Measurements from ENCODE around the gene RALGPS2.

Gene RALGPS2

DNA sequence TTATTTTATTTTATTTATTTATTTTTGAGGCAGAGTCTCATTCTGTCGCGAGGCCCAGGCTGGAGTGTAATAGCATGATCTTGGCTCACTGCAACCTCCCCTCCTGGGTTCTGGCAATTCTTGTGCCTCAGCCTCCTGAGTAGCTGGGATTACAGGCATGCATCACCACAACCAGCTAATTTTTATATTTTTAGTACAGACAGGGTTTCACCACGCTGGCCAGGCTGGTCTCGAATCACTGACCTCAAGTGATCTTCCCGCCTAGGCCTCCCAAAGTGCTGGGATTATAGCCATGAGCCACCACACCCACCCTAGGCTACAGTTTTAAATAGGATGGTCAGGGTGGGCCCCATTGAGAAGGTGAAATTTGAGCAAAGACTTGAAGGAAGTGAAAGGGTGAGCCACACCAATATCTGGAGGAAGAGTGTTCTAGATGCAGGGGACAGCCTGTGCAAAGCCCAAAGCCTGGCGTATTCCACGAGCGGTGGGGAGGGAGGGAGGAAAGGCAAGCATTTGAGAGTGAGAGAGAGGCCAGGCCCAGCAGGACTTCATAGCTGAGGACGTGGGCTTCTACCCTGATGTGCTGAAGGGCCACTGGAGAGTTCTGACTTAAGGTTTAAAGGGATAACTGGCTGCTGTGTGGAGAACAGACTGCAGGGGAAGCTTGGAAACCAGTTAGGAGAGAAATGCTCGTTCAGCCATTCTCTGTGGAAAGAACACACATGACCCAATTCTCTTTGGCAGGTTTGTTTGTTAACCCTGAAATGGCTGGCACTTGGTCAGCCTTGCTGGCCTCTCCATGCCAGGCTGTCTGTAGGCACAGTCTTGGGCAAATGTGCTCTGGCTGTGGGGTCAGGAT is 238.0 kb downstream of the RALGPS2 start:
- no peak for DNase-seq (ENCODE audit: low read depth)

DNA sequence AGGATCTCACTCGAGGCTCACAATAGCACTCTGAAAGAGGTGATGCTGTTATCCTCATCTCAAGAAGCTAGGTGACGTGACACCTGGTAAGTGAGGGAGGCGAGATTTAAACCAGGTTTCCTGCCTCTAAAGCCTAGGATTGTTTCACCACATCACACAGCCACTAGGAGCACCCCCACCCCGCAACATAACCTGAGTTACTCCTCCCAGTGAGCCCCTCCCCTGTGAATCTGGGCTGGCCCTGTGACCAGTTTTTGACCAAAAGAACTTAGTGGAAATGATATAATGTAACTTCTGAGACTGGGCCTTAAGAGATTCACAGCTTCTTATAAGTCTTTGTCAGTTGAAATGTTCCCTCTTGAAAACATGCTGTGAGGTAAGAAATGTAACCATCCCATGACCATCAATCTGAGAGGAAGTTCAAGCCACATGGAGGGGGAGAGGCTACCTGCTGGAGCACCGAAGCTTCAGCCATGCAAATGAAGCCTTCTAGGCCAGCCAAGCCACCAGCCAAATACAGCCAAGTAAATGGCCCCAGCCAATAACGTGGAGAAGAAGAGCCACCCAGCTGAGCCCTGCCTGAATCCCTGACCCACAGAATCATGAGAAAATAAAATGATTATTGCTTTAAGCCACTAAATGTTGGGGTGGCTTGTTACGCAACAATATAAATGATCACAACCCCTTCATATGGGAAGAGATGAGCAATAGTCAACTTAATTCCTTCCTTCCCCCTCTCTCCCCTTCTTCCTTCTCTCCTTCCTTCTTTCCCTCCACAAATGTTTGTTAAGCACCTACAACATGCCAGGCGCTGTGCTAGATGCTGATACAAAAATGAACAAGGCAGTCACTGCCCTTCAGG is 239.7 kb downstream of the RALGPS2 start:
- no peak for DNase-seq (ENCODE audit: low read depth)

DNA sequence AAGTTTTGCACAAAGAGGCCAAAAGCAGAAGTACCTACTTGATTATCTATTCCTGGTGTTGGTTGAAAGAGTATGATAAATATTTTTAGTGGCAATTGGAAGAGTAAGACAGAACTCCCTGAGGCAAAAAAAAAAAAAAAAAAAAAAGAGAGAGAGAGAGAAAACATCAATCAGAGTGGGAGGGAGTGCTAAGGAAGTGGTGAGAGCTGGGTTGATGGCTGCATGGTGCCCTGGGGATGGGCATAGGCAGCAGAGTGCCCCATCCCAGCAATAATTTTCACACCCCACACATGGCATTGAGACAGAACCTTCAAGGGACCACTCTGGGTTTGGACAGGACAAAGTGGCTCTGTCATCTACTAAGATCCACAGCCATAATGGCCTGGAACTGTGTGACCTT is 241.3 kb downstream of the RALGPS2 start:
- DNase-seq (ENCODE audit: low read depth) = no peak

DNA sequence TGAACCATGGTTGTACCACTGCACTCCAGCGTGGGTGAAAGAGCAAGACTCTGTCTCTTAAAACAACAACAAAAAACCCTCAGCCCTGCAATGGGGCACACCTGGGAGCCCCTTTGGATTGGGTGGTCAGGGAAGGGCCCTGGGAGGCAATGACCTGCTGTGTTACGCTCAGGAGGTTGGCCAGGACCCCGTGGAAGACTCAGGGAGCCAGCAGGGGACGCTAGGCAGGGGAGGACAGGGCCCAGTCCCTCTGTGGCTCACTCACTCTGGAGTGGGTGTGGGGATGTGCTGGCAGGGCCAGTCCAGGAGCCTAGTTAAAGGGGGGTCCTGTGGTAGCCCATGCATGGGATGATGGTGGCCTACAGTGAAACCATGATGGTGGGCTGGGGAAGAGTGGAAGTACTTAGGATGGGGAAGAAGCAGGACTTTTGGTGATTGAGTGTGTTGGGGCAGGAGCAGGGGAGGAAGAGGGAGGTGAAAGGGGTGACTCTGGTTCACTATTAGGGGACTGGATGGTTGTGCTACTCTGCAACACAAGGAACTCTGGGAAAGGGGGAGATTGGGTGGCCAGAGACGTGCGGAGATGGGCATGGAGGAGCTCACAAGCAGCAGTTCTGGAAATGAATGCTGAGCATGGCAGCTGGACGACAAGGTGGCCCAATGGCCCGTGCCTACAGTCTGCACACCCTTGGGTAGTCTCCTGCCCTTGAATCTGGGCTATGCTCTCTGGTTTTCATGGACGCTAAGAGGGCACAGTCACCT is 244.4 kb downstream of the RALGPS2 start:
- DNase-seq (ENCODE audit: low read depth) = no peak

DNA sequence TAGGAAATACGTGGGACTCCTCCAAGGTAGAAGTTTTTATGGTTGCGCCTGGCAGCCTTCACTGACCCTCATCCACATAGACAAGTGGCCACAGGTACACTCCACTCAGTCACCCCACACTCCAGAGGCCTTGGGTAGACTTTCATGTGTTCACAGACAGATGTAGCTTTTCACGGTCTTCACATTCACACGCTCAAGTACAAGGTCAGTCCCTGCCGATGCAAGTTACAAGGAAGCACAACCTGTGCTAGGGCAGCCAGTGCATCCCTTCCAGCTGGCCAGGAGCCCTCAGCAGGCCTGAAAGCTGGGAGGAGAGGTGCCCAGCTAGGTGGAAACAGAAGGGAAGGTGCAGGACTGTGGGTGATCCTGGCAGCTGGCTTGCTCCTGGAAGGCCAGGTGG is 245.1 kb downstream of the RALGPS2 start:
- no peak for DNase-seq (ENCODE audit: low read depth)

All from EH (cell line).